ENCODE measurements around the gene AMY1C. TPM values are rescaled to one million over a fixed set of nuclear protein-coding genes. Genes with fewer than 3 reads are reported as not detected.

AMY1C gene
- total and polyA plus RNA-seq, 12 donors = not detected

GRCh38 chr1:103761896-103762295 lies 12.2 kb downstream of the AMY1C start:
- no peak for DNase-seq
- Histone ChIP-seq H3K27ac (no peak overlapping the region), H3K9me3 (peaks cover 0 to 14% (median 3%) of the 10 kb centered on the region in 11 donors)

GRCh38 chr1:103779932-103780331 lies 30.2 kb downstream of the AMY1C start:
- no peaks in the 10 kb centered on the region for H3K36me3 ChIP-seq
- no peak overlapping the region for H3K4me3 ChIP-seq
- no peaks in the 10 kb centered on the region for H3K9me3 ChIP-seq
- DNase-seq (no peak), ATAC-seq (no peak)
- H3K27me3 ChIP-seq = no peaks in the 10 kb centered on the region
- no peak overlapping the region for H3K27ac ChIP-seq
- no peaks in the 10 kb centered on the region for H3K4me1 ChIP-seq
- intact Hi-C loops (cut with DNase I) = no loop called here
- TF ChIP-seq CTCF (IDR thresholded peaks at IDR 0.05) = no peak

More at GRCh38 chr1:103761896-103762295, 12.2 kb downstream of the AMY1C start:
- Histone ChIP-seq H3K4me1 (no peaks in the 10 kb centered on the region), H3K36me3 (no peaks in the 10 kb centered on the region), H3K4me3 (no peak overlapping the region), H3K27me3 (no peaks in the 10 kb centered on the region)
- no peak for ATAC-seq
- no peak for TF ChIP-seq CTCF (IDR thresholded peaks at IDR 0.05)
- intact Hi-C loops (cut with DNase I) = no loop called here

- TF ChIP-seq CTCF (IDR thresholded peaks at IDR 0.05) = no peak
- WGBS, 2 donors = 51 to 69% methylated on average over 4 of the region's 4 CpGs
- intact Hi-C loops (cut with DNase I) = no loop called here
- H3K4me1 ChIP-seq = no peaks in the 10 kb centered on the region
- no peaks in the 10 kb centered on the region for H3K27me3 ChIP-seq
- ATAC-seq (no peak), DNase-seq (no peak)
- no peaks in the 10 kb centered on the region for H3K36me3 ChIP-seq
- H3K9me3 ChIP-seq = no peaks in the 10 kb centered on the region
- no peak overlapping the region for H3K4me3 ChIP-seq
- no peak overlapping the region for H3K27ac ChIP-seq
Observed at GRCh38 chr1:103783944-103784377, 34.3 kb downstream of the AMY1C start.

- no peaks in the 10 kb centered on the region for H3K4me1 ChIP-seq
- no peaks in the 10 kb centered on the region for H3K9me3 ChIP-seq
- H3K27me3 ChIP-seq = no peaks in the 10 kb centered on the region
- no peaks in the 10 kb centered on the region for H3K36me3 ChIP-seq
- ATAC-seq = no peak
- no peak for DNase-seq
- no peak overlapping the region for H3K27ac ChIP-seq
- 21 to 35% methylated on average over 1 of the region's 1 CpG for WGBS, 2 donors
- intact Hi-C loops (cut with DNase I) = loop anchor here in 3 of 10 donors (5.0 kb wide), 1 partner anchor 344 kb away; no protein-coding TSS in a partner anchor
- no peak overlapping the region for H3K4me3 ChIP-seq
- TF ChIP-seq CTCF (IDR thresholded peaks at IDR 0.05) = peak in 5 of 9 donors; percentile 13 to 43 (median 32)
Observed at GRCh38 chr1:103788377-103788776, 38.7 kb downstream of the AMY1C start.
